CD4-positive, alpha-beta T cell treated with Interleukin-10 for 1 hour (primary cell): ENCODE results near the gene EPB41L4A.

Experiments used
- DNase-seq: peaks from one replicate; pipeline ENCODE4 v3.0.0-alpha.2; 2020

Gene EPB41L4A

GRCh38 chr5:112303685-112304084 lies 115.4 kb downstream of the EPB41L4A start:
- no peak for DNase-seq

- DNase-seq, result no peak
Observed at GRCh38 chr5:112294126-112294525, 125.0 kb downstream of the EPB41L4A start.

GRCh38 chr5:112293587-112293986 lies 125.5 kb downstream of the EPB41L4A start:
- no peak for DNase-seq

- no peak for DNase-seq
Observed at GRCh38 chr5:112290691-112291090, 128.4 kb downstream of the EPB41L4A start.

- no peak for DNase-seq
Observed at GRCh38 chr5:112289465-112289864, 129.6 kb downstream of the EPB41L4A start.

GRCh38 chr5:112283943-112284929 lies 134.8 kb downstream of the EPB41L4A start:
- DNase-seq, result no peak

- DNase-seq, result no peak
Observed at GRCh38 chr5:112283034-112283582, 136.0 kb downstream of the EPB41L4A start.

- no peak for DNase-seq
Observed at GRCh38 chr5:112279082-112279481, 140.0 kb downstream of the EPB41L4A start.

- no peak for DNase-seq
Observed at GRCh38 chr5:112276991-112277390, 142.1 kb downstream of the EPB41L4A start.

- DNase-seq, result no peak
Observed at GRCh38 chr5:112275671-112276070, 143.4 kb downstream of the EPB41L4A start.

- DNase-seq, result no peak
Observed at GRCh38 chr5:112270299-112271293, 148.5 kb downstream of the EPB41L4A start.

- no peak for DNase-seq
Observed at GRCh38 chr5:112267231-112267630, 151.8 kb downstream of the EPB41L4A start.

GRCh38 chr5:112264666-112265065 lies 154.4 kb downstream of the EPB41L4A start:
- no peak for DNase-seq

GRCh38 chr5:112264151-112264550 lies 154.9 kb downstream of the EPB41L4A start:
- DNase-seq, result no peak

- DNase-seq, result no peak
Observed at GRCh38 chr5:112263469-112263868, 155.6 kb downstream of the EPB41L4A start.

- DNase-seq, result no peak
Observed at GRCh38 chr5:112258571-112258970, 160.5 kb downstream of the EPB41L4A start.

GRCh38 chr5:112257976-112258375 lies 161.1 kb downstream of the EPB41L4A start:
- no peak for DNase-seq

- no peak for DNase-seq
Observed at GRCh38 chr5:112257005-112257404, 162.1 kb downstream of the EPB41L4A start.

- DNase-seq, result no peak
Observed at GRCh38 chr5:112254303-112254702, 164.8 kb downstream of the EPB41L4A start.

GRCh38 chr5:112253478-112254250 lies 165.4 kb downstream of the EPB41L4A start:
- DNase-seq, result no peak

- no peak for DNase-seq
Observed at GRCh38 chr5:112250551-112250950, 168.5 kb downstream of the EPB41L4A start.

- no peak for DNase-seq
Observed at GRCh38 chr5:112248623-112249022, 170.5 kb downstream of the EPB41L4A start.
